ENCODE measurements around the gene POU2AF1. TPM values are rescaled to one million over a fixed set of nuclear protein-coding genes. Genes with fewer than 3 reads are reported as not detected.
"Not testable (repeated sequence)": the region's sequence is repeated elsewhere in the genome, so short reads cannot be mapped to it uniquely, and the experiment has no call there.

Gene POU2AF1
- total and polyA plus RNA-seq, 12 donors = 0.07 to 1.8 (median 0.15) TPM; not detected in 3

DNA sequence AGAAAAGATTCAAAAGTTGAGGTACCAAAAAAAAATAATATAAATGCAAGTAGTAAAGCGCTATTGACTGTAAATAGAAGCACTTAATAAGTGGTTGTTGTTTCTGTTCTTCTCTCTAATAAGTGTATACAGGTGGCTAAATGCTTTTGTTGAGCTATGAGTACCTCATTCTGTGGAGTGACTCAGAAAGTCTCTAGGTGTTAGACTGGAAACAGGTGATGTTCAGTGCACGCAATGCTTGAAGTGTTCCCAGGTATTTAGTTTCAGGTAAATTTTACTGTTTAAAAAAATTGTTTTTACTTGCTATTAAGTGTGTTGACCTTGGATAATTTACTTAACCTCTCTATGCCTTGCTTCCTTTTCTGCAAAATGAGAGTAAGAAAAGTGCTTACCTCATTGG lies 56.5 kb downstream of the POU2AF1 start:
- intact Hi-C loops (cut with DNase I) = no loop called here
- ATAC-seq (no peak), DNase-seq (no peak)
- Histone ChIP-seq H3K27ac (no peak overlapping the region), H3K9me3 (no peaks in the 10 kb centered on the region), H3K27me3 (no peaks in the 10 kb centered on the region), H3K4me3 (no peak overlapping the region), H3K36me3 (no peaks in the 10 kb centered on the region), H3K4me1 (peaks cover 0 to 9% (median 3%) of the 10 kb centered on the region in 9 donors)
- 96 to 97% methylated on average over 2 of the region's 2 CpGs for WGBS, 2 donors
- TF ChIP-seq, protein P1, sequence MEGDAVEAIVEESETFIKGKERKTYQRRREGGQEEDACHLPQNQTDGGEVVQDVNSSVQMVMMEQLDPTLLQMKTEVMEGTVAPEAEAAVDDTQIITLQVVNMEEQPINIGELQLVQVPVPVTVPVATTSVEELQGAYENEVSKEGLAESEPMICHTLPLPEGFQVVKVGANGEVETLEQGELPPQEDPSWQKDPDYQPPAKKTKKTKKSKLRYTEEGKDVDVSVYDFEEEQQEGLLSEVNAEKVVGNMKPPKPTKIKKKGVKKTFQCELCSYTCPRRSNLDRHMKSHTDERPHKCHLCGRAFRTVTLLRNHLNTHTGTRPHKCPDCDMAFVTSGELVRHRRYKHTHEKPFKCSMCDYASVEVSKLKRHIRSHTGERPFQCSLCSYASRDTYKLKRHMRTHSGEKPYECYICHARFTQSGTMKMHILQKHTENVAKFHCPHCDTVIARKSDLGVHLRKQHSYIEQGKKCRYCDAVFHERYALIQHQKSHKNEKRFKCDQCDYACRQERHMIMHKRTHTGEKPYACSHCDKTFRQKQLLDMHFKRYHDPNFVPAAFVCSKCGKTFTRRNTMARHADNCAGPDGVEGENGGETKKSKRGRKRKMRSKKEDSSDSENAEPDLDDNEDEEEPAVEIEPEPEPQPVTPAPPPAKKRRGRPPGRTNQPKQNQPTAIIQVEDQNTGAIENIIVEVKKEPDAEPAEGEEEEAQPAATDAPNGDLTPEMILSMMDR (IDR thresholded peaks at IDR 0.05) = no peak

DNA sequence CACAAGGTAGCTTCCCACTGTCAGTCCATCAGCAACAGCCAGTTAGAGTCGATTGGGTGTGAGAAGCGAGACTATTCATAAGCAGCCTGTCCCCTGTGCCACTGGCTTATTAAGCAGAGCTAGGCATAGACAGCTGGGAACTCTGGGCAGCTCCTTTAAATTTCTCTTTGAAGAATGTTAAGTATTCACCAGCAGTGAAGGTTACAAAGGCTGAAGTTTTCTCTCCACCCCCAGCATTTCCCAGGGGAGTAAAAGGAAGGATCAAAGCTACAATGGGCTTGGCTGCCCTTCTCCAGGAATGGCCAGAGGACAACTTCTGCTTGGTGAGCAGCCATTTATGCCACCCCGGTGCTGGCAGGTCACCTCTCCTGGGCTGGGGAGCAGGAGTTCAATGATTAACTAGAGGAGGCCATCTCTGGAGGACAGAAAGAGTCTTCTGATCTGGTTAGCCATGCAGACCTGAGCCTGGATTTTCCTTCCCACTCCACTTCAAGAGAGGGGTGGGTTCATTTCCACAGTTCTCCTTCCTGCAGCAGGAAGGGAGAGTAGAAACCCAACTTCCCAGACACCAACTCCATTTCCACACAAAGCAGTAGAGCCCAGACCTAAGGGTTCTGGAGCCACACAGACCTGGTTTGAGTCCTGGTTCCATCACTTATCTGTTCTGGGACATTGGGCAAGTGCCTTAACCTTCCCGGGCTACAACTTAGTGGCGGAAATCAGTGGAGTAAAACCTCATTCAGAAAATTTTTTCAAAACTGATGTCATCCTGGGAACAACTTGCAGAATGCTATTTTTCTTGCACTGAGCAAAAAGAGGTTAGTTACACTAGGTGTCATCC lies 58.1 kb downstream of the POU2AF1 start:
- TF ChIP-seq, protein P1 (IDR thresholded peaks at IDR 0.05) = no peak
- ATAC-seq (peak in 3 of 8 donors; percentile 24 to 64 (median 42)), DNase-seq (no peak)
- no peaks in the 10 kb centered on the region for H3K27me3 ChIP-seq
- H3K4me1 ChIP-seq = peaks cover 0 to 8% (median 0%) of the 10 kb centered on the region in 9 donors
- H3K27ac ChIP-seq = no peak overlapping the region
- WGBS, 2 donors = 69 to 80% methylated on average over 5 of the region's 5 CpGs
- no peaks in the 10 kb centered on the region for H3K36me3 ChIP-seq
- no peak overlapping the region for H3K4me3 ChIP-seq
- intact Hi-C loops (cut with DNase I) = no loop called here
- H3K9me3 ChIP-seq = peaks cover 0 to 5% (median 0%) of the 10 kb centered on the region in 11 donors

DNA sequence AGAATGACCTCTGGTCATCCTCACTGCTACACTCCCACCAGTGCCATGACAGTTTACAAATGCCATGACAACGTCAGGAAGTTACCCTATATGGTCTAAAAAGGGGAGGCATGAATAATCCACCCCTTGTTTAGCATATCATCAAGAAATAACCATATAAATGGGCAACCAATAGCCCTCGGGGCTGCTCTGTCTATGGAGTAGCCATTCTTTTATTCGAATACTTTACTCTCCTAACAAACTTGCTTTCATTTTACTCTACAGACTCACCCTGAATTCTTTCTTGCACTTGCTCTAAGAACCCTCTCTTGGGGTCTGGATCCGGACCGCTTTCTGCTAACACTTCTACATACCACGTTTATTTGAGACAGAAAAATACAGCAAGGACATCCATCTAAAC lies 58.9 kb downstream of the POU2AF1 start:
- H3K36me3 ChIP-seq; H3K4me3 ChIP-seq; H3K27ac ChIP-seq; DNase-seq; intact Hi-C loops (cut with DNase I); H3K9me3 ChIP-seq; ATAC-seq; H3K27me3 ChIP-seq; H3K4me1 ChIP-seq: not testable (repeated sequence)
- 82 to 84% methylated on average over 6 of the region's 6 CpGs for WGBS, 2 donors

DNA sequence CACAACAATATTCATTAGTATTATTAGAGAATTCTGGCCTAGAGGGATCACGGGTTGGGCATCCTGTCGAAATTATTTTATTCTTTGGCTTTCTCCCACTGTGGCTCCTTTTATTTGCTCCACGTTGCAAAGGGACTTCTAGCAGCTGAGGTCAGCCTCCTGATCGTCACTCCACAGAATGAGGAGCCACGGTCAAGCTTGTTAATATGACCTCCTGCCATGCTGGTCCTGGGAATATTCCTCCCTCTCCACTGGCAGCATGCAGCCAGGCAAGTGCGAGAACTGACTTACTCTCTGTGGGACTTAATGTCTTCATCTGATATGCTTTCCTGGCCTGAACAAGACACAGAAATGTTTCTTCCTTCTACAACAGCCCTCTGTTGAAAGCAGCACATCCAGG lies 59.8 kb downstream of the POU2AF1 start:
- Histone ChIP-seq H3K4me3 (no peak overlapping the region), H3K9me3 (peaks cover 0 to 8% (median 0%) of the 10 kb centered on the region in 11 donors), H3K4me1 (peaks cover 0 to 8% (median 0%) of the 10 kb centered on the region in 9 donors), H3K27ac (no peak overlapping the region), H3K27me3 (no peaks in the 10 kb centered on the region), H3K36me3 (no peaks in the 10 kb centered on the region)
- TF ChIP-seq, protein P1 (IDR thresholded peaks at IDR 0.05) = no peak
- no peak for DNase-seq
- no peak for ATAC-seq
- intact Hi-C loops (cut with DNase I) = no loop called here
- WGBS, 2 donors = 79 to 83% methylated on average over 6 of the region's 6 CpGs

DNA sequence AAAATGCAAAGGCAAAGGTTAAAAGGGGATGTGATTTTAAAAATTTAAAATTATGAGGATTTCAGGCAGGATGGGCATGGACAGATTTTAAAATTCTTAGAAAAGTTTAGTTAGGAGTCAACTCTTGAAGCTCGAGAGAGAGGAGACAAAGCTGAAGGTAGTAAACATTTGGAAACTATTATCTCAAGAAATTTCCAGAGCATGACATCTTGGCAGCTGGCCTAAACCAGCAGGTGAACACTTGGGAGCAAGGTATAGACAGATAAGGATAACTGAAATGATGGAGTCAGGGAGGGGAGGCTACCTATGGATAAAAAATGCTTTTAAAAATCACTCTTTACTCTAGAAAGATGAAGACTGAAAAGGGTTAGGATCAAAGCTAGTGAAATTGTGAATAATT lies 67.0 kb downstream of the POU2AF1 start:
- H3K36me3 ChIP-seq = no peaks in the 10 kb centered on the region
- peaks cover 0 to 8% (median 0%) of the 10 kb centered on the region in 11 donors for H3K9me3 ChIP-seq
- intact Hi-C loops (cut with DNase I) = no loop called here
- 50 to 57% methylated on average over 1 of the region's 1 CpG for WGBS, 2 donors
- peaks cover 0 to 20% (median 0%) of the 10 kb centered on the region in 7 donors for H3K27me3 ChIP-seq
- H3K27ac ChIP-seq = no peak overlapping the region
- no peaks in the 10 kb centered on the region for H3K4me1 ChIP-seq
- DNase-seq = no peak
- no peak overlapping the region for H3K4me3 ChIP-seq
- ATAC-seq = no peak
- TF ChIP-seq, protein P1 (IDR thresholded peaks at IDR 0.05) = no peak
